Prostate gland (tissue), 2 donors: ENCODE data around the gene NUPR1.

Source experiments
- POLR2A ChIP-seq: fragments of 450-650 bp; IDR thresholded peaks from one replicate; pipeline ENCODE4 v1.6.1; 2016; ENCODE audit warnings: antibody characterized with exemption, mild to moderate bottlenecking
- POLR2AphosphoS5 ChIP-seq: sonication (generic); formaldehyde crosslinking; IDR thresholded peaks from one replicate; pipeline ENCODE4 v1.6.1; 2017; ENCODE audit warnings: antibody characterized with exemption
- TF ChIP-seq, protein P1 (sequence below), 4 experiments: fragments of 200-600 bp in 2 of 4; fragments of 450-650 bp in 2 of 4; sonication (generic) in 2 of 4; IDR thresholded peaks; 1 replicate in 3 of 4; 2 replicates in 1 of 4; pipeline ENCODE4 v1.5.1; 2016 to 2019; ENCODE audit warnings: antibody characterized with exemption in 4 of 4, mild to moderate bottlenecking in 2 of 4, moderate library complexity in 2 of 4

DNA sequence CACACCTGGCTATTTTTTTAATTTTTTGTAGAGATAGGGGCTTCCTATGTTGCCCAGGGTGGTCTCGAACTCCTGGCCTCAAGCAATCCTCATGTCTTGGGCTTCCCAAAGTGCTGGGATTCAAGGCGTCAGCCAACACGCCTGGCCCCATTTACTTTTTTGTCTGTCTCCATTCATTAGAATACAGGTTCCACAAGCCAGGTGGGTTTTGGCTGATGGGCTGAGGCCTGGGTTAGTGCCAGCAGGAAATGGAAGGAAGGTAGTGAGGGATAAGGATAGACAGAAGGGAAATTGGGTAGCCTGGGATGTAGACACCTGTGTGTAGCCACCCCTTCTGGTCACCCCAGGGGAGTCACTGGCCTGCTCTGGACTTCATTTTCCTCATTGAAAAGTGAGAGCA is 27.7 kb downstream of the NUPR1 start:
- TF ChIP-seq, protein P1, sequence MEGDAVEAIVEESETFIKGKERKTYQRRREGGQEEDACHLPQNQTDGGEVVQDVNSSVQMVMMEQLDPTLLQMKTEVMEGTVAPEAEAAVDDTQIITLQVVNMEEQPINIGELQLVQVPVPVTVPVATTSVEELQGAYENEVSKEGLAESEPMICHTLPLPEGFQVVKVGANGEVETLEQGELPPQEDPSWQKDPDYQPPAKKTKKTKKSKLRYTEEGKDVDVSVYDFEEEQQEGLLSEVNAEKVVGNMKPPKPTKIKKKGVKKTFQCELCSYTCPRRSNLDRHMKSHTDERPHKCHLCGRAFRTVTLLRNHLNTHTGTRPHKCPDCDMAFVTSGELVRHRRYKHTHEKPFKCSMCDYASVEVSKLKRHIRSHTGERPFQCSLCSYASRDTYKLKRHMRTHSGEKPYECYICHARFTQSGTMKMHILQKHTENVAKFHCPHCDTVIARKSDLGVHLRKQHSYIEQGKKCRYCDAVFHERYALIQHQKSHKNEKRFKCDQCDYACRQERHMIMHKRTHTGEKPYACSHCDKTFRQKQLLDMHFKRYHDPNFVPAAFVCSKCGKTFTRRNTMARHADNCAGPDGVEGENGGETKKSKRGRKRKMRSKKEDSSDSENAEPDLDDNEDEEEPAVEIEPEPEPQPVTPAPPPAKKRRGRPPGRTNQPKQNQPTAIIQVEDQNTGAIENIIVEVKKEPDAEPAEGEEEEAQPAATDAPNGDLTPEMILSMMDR (IDR thresholded peaks at IDR 0.05), result no peak
- no peak for TF ChIP-seq POLR2AphosphoS5
- TF ChIP-seq POLR2A, result no peak
